H1 (cell line): ENCODE data around the gene TBC1D16. TPM values are rescaled to one million over a fixed set of nuclear protein-coding genes. Genes with fewer than 3 reads are reported as not detected.

Experiments used
- CTCF ChIA-PET: fragments of 300-600 bp; sonication (Branson Sonifier 250); formaldehyde crosslinking; loops from one replicate; lab custom pipeline; 2021; ENCODE audit not compliant: partially characterized antibody; lab: Charles Lee
- POLR2A ChIA-PET: fragments of 300-600 bp; sonication (Branson Sonifier 250); formaldehyde crosslinking; loops from one replicate; lab custom pipeline; 2021; ENCODE audit warnings: inconsistent platforms; ENCODE audit not compliant: partially characterized antibody; lab: Charles Lee
- DNase-seq, 2 experiments: peaks; one replicate each; pipeline versions ENCODE4 v3.0.0 to v3.0.0-alpha.2; 2010 to 2022; ENCODE audit warnings: low spot score in 2 of 2, low read depth in 1 of 2, mixed read lengths in 1 of 2
- FAIRE-seq: peaks from 2 replicates; lab custom pipeline; 2011; peaks lifted over from hg19 to GRCh38; lab: Jason Lieb, UNC
- H2AFZ ChIP-seq: 2 replicates; pipeline ENCODE4 v1.8.1; 2012; ENCODE audit warnings: low read length, inconsistent platforms
- H2AK5ac ChIP-seq: 2 replicates; pipeline ENCODE4 v1.6.1; 2013; ENCODE audit warnings: low read depth, low read length
- H2BK120ac ChIP-seq: replicated peaks from 2 replicates; pipeline ENCODE3; 2013; ENCODE audit warnings: low read depth, low read length, inconsistent platforms
- H2BK12ac ChIP-seq: 2 replicates; pipeline ENCODE4 v1.6.1; 2013; ENCODE audit warnings: low read depth, low read length
- H2BK15ac ChIP-seq: 2 replicates; pipeline ENCODE4 v1.6.1; 2013; ENCODE audit warnings: low read length
- H2BK20ac ChIP-seq: 2 replicates; pipeline ENCODE4 v1.6.1; 2013; ENCODE audit warnings: low read length
- H2BK5ac ChIP-seq: 2 replicates; pipeline ENCODE4 v1.6.1; 2013; ENCODE audit warnings: low read depth, low read length
- H3K14ac ChIP-seq: 2 replicates; pipeline ENCODE4 v1.6.1; 2013; ENCODE audit warnings: inconsistent platforms; ENCODE audit not compliant: insufficient read length
- H3K18ac ChIP-seq: 2 replicates; pipeline ENCODE4 v1.6.1; 2013; ENCODE audit warnings: low read length; ENCODE audit errors: extremely low read depth
- H3K23ac ChIP-seq: 2 replicates; pipeline ENCODE4 v1.6.1; 2013; ENCODE audit warnings: inconsistent platforms; ENCODE audit not compliant: insufficient read length
- H3K23me2 ChIP-seq: 2 replicates; pipeline ENCODE4 v1.6.1; 2013; ENCODE audit warnings: low read depth, low read length
- H3K27ac ChIP-seq: 2 replicates; pipeline ENCODE4 v1.6.1; 2011; ENCODE audit warnings: low read depth, low read length, inconsistent platforms
- H3K27me3 ChIP-seq, 4 experiments: replicated peaks in 1 of 4; 1 replicate in 1 of 4; 2 replicates in 3 of 4; pipeline versions ENCODE4 v1.6.1 to v1.8.1; 2011 to 2013; ENCODE audit warnings: low read length in 3 of 4, mild to moderate bottlenecking in 3 of 4, inconsistent platforms in 2 of 4, mixed read lengths in 2 of 4, moderate library complexity in 1 of 4; ENCODE audit not compliant: control insufficient read depth in 3 of 4, insufficient read depth in 3 of 4; ENCODE audit errors: extremely low read depth in 1 of 4
- H3K36me3 ChIP-seq, 4 experiments: 2 replicates each; pipeline versions ENCODE4 v1.6.1 to v1.8.1; 2011 to 2013; ENCODE audit warnings: mild to moderate bottlenecking in 4 of 4, low read length in 3 of 4, moderate library complexity in 2 of 4, control low read depth in 1 of 4, inconsistent platforms in 1 of 4; ENCODE audit not compliant: insufficient read depth in 4 of 4, control insufficient read depth in 2 of 4
- H3K4ac ChIP-seq: replicated peaks from 2 replicates; pipeline ENCODE3; 2013; ENCODE audit warnings: low read length, low read depth, mixed read lengths, inconsistent platforms; ENCODE audit not compliant: insufficient read length
- H3K4me1 ChIP-seq, 4 experiments: replicated peaks in 1 of 4; 1 replicate in 1 of 4; 2 replicates in 3 of 4; pipeline versions ENCODE4 v1.6.1 to v1.8.1; 2011 to 2013; ENCODE audit warnings: low read length in 3 of 4, inconsistent platforms in 2 of 4, mixed read lengths in 1 of 4; ENCODE audit not compliant: insufficient read depth in 4 of 4, control insufficient read depth in 3 of 4
- H3K4me2 ChIP-seq, 2 experiments: 2 replicates each; pipeline versions ENCODE4 v1.6.1 to v1.8.1; 2011 to 2013; ENCODE audit warnings: low read depth in 2 of 2, low read length in 2 of 2, control low read depth in 1 of 2, inconsistent platforms in 1 of 2, mild to moderate bottlenecking in 1 of 2; ENCODE audit not compliant: insufficient read depth in 1 of 2
- H3K4me3 ChIP-seq, 4 experiments: fragments of 200-600, 300-600 bp in 1 of 4; sonication (generic), shearing (Covaris generic), sonication (Bioruptor Twin) in 1 of 4; 2 replicates each; pipeline versions ENCODE4 v1.5.1 to v1.8.1; 2011 to 2016; ENCODE audit warnings: low read length in 4 of 4, low read depth in 3 of 4, control low read depth in 2 of 4, inconsistent platforms in 2 of 4, mild to moderate bottlenecking in 2 of 4, mixed read lengths in 1 of 4, moderate library complexity in 1 of 4; ENCODE audit not compliant: insufficient read depth in 2 of 4; ENCODE audit errors: extremely low read depth in 1 of 4
- H3K56ac ChIP-seq: replicated peaks from 2 replicates; pipeline ENCODE3; 2013; ENCODE audit warnings: low read depth, mild to moderate bottlenecking, mixed read lengths, low read length, inconsistent platforms; ENCODE audit not compliant: insufficient read length
- H3K79me1 ChIP-seq: 2 replicates; pipeline ENCODE4 v1.6.1; 2013; ENCODE audit warnings: low read depth, low read length, control low read depth
- H3K79me2 ChIP-seq, 2 experiments: 2 replicates each; pipeline versions ENCODE4 v1.6.1 to v1.8.1; 2012 to 2013; ENCODE audit warnings: low read length in 2 of 2, mild to moderate bottlenecking in 2 of 2, inconsistent platforms in 1 of 2; ENCODE audit not compliant: insufficient read depth in 2 of 2, control insufficient read depth in 1 of 2
- H3K9ac ChIP-seq, 4 experiments: replicated peaks in 1 of 4; 1 replicate in 1 of 4; 2 replicates in 3 of 4; pipeline versions ENCODE4 v1.6.1 to v1.8.1; 2011 to 2013; ENCODE audit warnings: low read depth in 3 of 4, low read length in 3 of 4, control low read depth in 2 of 4, mild to moderate bottlenecking in 2 of 4, moderate library complexity in 2 of 4, inconsistent platforms in 1 of 4; ENCODE audit errors: extremely low read depth in 1 of 4
- H3K9me3 ChIP-seq, 2 experiments: 2 replicates each; pipeline versions ENCODE4 v1.6.1 to v1.8.1; 2012 to 2013; ENCODE audit warnings: mild to moderate bottlenecking in 2 of 2, moderate library complexity in 2 of 2, control low read depth in 1 of 2, inconsistent platforms in 1 of 2, low read depth in 1 of 2, low read length in 1 of 2, mixed read lengths in 1 of 2; ENCODE audit not compliant: insufficient read depth in 2 of 2
- H4K20me1 ChIP-seq, 2 experiments: replicated peaks in 1 of 2; 2 replicates each; pipeline versions ENCODE3 to v1.8.1; 2011 to 2013; ENCODE audit warnings: inconsistent platforms in 2 of 2, low read length in 2 of 2, mild to moderate bottlenecking in 1 of 2; ENCODE audit not compliant: insufficient read depth in 2 of 2, control insufficient read depth in 1 of 2
- H4K5ac ChIP-seq: 2 replicates; pipeline ENCODE4 v1.6.1; 2013; ENCODE audit warnings: low read length, low read depth, mixed read lengths, inconsistent platforms; ENCODE audit not compliant: insufficient read length
- H4K8ac ChIP-seq: 2 replicates; pipeline ENCODE4 v1.8.0; 2013; ENCODE audit warnings: mild to moderate bottlenecking, moderate library complexity, low read length, inconsistent platforms; ENCODE audit not compliant: insufficient read depth; ENCODE audit errors: extremely low read depth
- H4K91ac ChIP-seq: replicated peaks from 2 replicates; pipeline ENCODE3; 2013; ENCODE audit warnings: low read length, mixed read lengths, inconsistent platforms; ENCODE audit not compliant: insufficient read length
- CBX8 ChIP-seq: fragments of 300-800, 300-1000 bp; sonication (generic); IDR thresholded peaks from 2 replicates; pipeline ENCODE4 v1.7.1; 2016; ENCODE audit warnings: low read depth, low read length, borderline replicate concordance
- CHD2 ChIP-seq: IDR thresholded peaks from 2 replicates; pipeline ENCODE4 v1.6.1; 2012; ENCODE audit warnings: low read length, improper control_type of control experiment
- GTF2F1 ChIP-seq: IDR thresholded peaks from 2 replicates; pipeline ENCODE4 v1.6.1; 2012; ENCODE audit warnings: low read depth, low read length, improper control_type of control experiment, borderline replicate concordance
- HDAC2 ChIP-seq, 2 experiments: fragments of 300-600 bp in 1 of 2; sonication (generic) in 1 of 2; IDR thresholded peaks; 2 replicates each; pipeline ENCODE4 v1.6.1; 2011 to 2012; ENCODE audit warnings: low read depth in 2 of 2, low read length in 2 of 2, mild to moderate bottlenecking in 2 of 2, moderate library complexity in 2 of 2, borderline replicate concordance in 1 of 2, inconsistent platforms in 1 of 2
- KDM1A ChIP-seq: fragments of 200-600, 300-600 bp; sonication (generic); IDR thresholded peaks from 2 replicates; pipeline ENCODE4 v1.7.1; 2016; ENCODE audit warnings: mild to moderate bottlenecking, low read length, borderline replicate concordance
- MAFK ChIP-seq: IDR thresholded peaks from 2 replicates; pipeline ENCODE4 v1.6.1; 2012; ENCODE audit warnings: low read depth, mild to moderate bottlenecking, improper control_type of control experiment, low read length
- POLR2AphosphoS5 ChIP-seq: IDR thresholded peaks from 2 replicates; pipeline ENCODE4 v1.6.1; 2011; ENCODE audit warnings: low read depth, low read length
- POU5F1 ChIP-seq: IDR thresholded peaks from 2 replicates; pipeline ENCODE4 v1.6.1; 2011; ENCODE audit warnings: low read depth, mild to moderate bottlenecking, low read length, moderate library complexity
- RNF2 ChIP-seq: fragments of 200-900, 300-1000 bp; sonication (generic); IDR thresholded peaks from 2 replicates; pipeline ENCODE4 v1.7.1; 2016; ENCODE audit warnings: borderline replicate concordance, low read depth, mild to moderate bottlenecking, antibody characterized with exemption, low read length; ENCODE audit not compliant: poor library complexity, severe bottlenecking; ENCODE audit errors: missing control alignments
- SIX5 ChIP-seq: IDR thresholded peaks from 2 replicates; pipeline ENCODE4 v1.6.1; 2011; ENCODE audit warnings: mild to moderate bottlenecking, low read depth, low read length
- SP1 ChIP-seq: IDR thresholded peaks from 2 replicates; pipeline ENCODE4 v1.6.1; 2011; ENCODE audit warnings: low read depth, low read length
- TAF1 ChIP-seq: IDR thresholded peaks from 2 replicates; pipeline ENCODE4 v1.6.1; 2011; ENCODE audit warnings: mild to moderate bottlenecking, low read depth, low read length
- TCF12 ChIP-seq: IDR thresholded peaks from 2 replicates; pipeline ENCODE4 v1.6.1; 2011; ENCODE audit warnings: low read depth, mild to moderate bottlenecking, low read length
- WGBS, 2 experiments: shearing (Covaris generic) in 1 of 2; methylation state at CpG; one replicate each; pipeline versions ENCODE4 v1.1.6 to v1.1.7; 2013 to 2015; ENCODE audit warnings: low lambda C conversion rate in 2 of 2, mixed read lengths in 2 of 2, inconsistent platforms in 1 of 2, low coverage in 1 of 2, missing lambda C conversion rate in 1 of 2; ENCODE audit not compliant: insufficient replicate concordance in 2 of 2, insufficient coverage in 1 of 2, insufficient read length in 1 of 2; ENCODE audit errors: extremely low coverage in 1 of 2, missing lambda C conversion rate in 1 of 2; 5-methylcytosine and 5-hydroxymethylcytosine counted together
- polyA plus RNA-seq, 7 experiments: library from polyadenylated mRNA; depleted of rRNA in 3 of 7; stranded (reverse) in 5 of 7; unstranded in 2 of 7; fragments of >200 nt in 5 of 7; fragments of 200-250 nt in 2 of 7; gene quantifications; 1 replicate in 5 of 7; 2 replicates in 1 of 7; 4 replicates in 1 of 7; pipeline versions ENCODE4 v1.2.1 to v1.2.3, GENCODE V29; 2011 to 2013; ENCODE audit warnings: missing spikeins in 2 of 7, mixed read lengths in 2 of 7
- total RNA-seq: library from RNA; stranded (reverse); fragmentation: NEBNext Ultra II Directional; extraction: Animal tissue kit (Norgen Biotek cat#: 25700); gene quantifications from 2 replicates; pipeline ENCODE4 v1.2.1, GENCODE V29; 2021

Gene TBC1D16
- total and polyA plus RNA-seq, 2 of the 8 experiments (the other 6 are each of a cell fraction or from before 2014, with no cell fraction given) = 21.1 to 109 TPM

DNA sequence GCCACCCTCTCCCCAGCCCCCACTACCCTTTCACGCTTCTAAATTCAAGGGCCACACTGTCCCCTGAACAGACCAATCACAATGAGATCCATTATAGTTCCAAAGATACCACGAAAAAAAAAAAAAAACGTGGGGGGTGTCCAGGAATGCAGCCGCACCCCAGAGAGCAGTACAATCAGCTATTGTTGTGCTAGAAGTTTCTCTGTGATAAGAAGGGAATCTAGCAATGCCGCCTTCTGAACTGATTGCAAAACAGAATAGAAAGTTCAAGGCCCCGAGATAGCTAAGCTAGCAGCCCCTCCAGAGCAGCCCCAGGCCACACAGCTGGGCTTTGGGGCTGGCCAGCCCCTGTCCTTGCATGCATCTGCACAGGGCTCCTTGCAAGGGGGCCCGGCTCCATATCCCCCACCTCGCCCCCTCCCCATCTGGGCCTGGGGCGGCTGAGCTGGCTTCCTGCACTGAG, 109.5 kb downstream of the TBC1D16 start:
- Histone ChIP-seq H4K20me1 (peaks cover 0 to 1% of the 10 kb centered on the region in 2 experiments), H2AFZ (no peak overlapping the region), H3K4me1 (peaks cover 3 to 23% (median 12%) of the 10 kb centered on the region in 4 experiments; a peak in 5 of 7 replicates), H3K27me3 (peaks cover 0 to 16% (median 1%) of the 10 kb centered on the region in 4 experiments; a peak in 2 of 7 replicates), H3K9me3 (no peaks in the 10 kb centered on the region), H2BK5ac (no peak overlapping the region), H3K27ac (no peak overlapping the region), H3K23me2 (peaks cover 4% of the 10 kb centered on the region; the same call in 1 of the 2 replicates), H4K8ac (peak overlapping the region; percentile 39; the same call in 1 of the 2 replicates)
- no peak for DNase-seq
- FAIRE-seq = no peak
- WGBS, 2 experiments = 49% methylated on average over 9 of the region's 9 CpGs; no CpG with 5 or more reads in 1 of the 2 experiments
- TF ChIP-seq POLR2AphosphoS5 (no peak), POU5F1 (no peak), KDM1A (no peak), GTF2F1 (no peak), SIX5 (no peak), HDAC2 (IDR thresholded peaks at IDR 0.05; ENCODE audit: borderline replicate concordance in 1 of 2, low read depth in 2 of 2, low read length in 2 of 2) (no peak), CHD2 (no peak), MAFK (no peak), RNF2 (no peak), SP1 (no peak), TAF1 (no peak), TCF12 (no peak), CBX8 (no peak)
- TF ChIP-seq, all 59 proteins: peak for 0
- H2BK20ac ChIP-seq = no peak overlapping the region
- POLR2A ChIA-PET = interaction anchor here (0.6 to 1.4 kb wide), 7 partner anchors 10 to 1689 kb away, joined by 3 read pairs; no protein-coding TSS in a partner anchor
- H2BK12ac ChIP-seq = 0 out of 2 replicates have a peak overlapping the region, but pooled peaks have one; percentile 39
- H2BK15ac ChIP-seq = no peak overlapping the region
- no peak overlapping the region for H3K23ac ChIP-seq
- no peak overlapping the region for H3K18ac ChIP-seq
- H3K79me1 ChIP-seq = no peaks in the 10 kb centered on the region
- no peak overlapping the region for H2BK120ac ChIP-seq
- no peak overlapping the region for H3K4me3 ChIP-seq
- H3K4ac ChIP-seq = no peak overlapping the region
- H2AK5ac ChIP-seq = no peak overlapping the region
- H3K79me2 ChIP-seq = no peaks in the 10 kb centered on the region
- H3K36me3 ChIP-seq = no peaks in the 10 kb centered on the region
- H3K4me2 ChIP-seq = no peak overlapping the region
- H3K9ac ChIP-seq = no peak overlapping the region
- CTCF ChIA-PET = interaction anchor here (0.8 to 14.0 kb wide), 13 partner anchors 10 to 1176 kb away, joined by 3 to 181 read pairs (median 3); partner anchors contain the start of gene CBX4
- no peak overlapping the region for H3K14ac ChIP-seq
- no peak overlapping the region for H4K91ac ChIP-seq
- H3K56ac ChIP-seq = no peak overlapping the region
- H4K5ac ChIP-seq = no peak overlapping the region
